Inflammatory macrophage treated with lipopolysaccharide for 1 hour (primary cell): ENCODE measurements around the gene ASB13.
A peak's percentile ranks its signal among the peaks of the same experiment; 100 is the strongest.

Source experiments
- DNase-seq, 2 donors: peaks; one replicate each; pipeline ENCODE4 v3.0.0-alpha.2; 2020 to 2022

Gene ASB13

GRCh38 chr10:5666008-5666840 lies at the start of gene ASB13:
Gene ASB13 (minus strand): TSS chr10:5666595. CDS start chr10:5666551, 44 bp downstream.
- DNase-seq, result peak; percentile 45 to 56

- DNase-seq, result peak; percentile 41 to 52
Measured at GRCh38 chr10:5711642-5712041, 45.2 kb upstream of the ASB13 start.

GRCh38 chr10:5710859-5711258 lies 44.5 kb upstream of the ASB13 start:
- peak in 1 of 2 donors; percentile 45 for DNase-seq

- DNase-seq, result no peak
Measured at GRCh38 chr10:5709865-5710264, 43.5 kb upstream of the ASB13 start.

GRCh38 chr10:5708356-5708755 lies 42.0 kb upstream of the ASB13 start:
- DNase-seq, result no peak

- no peak for DNase-seq
Measured at GRCh38 chr10:5698062-5698461, 31.7 kb upstream of the ASB13 start.

GRCh38 chr10:5697342-5697741 lies 30.9 kb upstream of the ASB13 start:
- DNase-seq, result no peak

GRCh38 chr10:5694573-5694972 lies 28.2 kb upstream of the ASB13 start:
- DNase-seq, result no peak

- DNase-seq, result no peak
Measured at GRCh38 chr10:5692461-5693358, 26.3 kb upstream of the ASB13 start.

- DNase-seq, result no peak
Measured at GRCh38 chr10:5691786-5692185, 25.4 kb upstream of the ASB13 start.

GRCh38 chr10:5688587-5688986 lies 22.2 kb upstream of the ASB13 start:
- DNase-seq, result no peak

- DNase-seq, result no peak
Measured at GRCh38 chr10:5685764-5686240, 19.4 kb upstream of the ASB13 start.

- peak; percentile 65 to 69 for DNase-seq
Measured at GRCh38 chr10:5684971-5685763, 18.8 kb upstream of the ASB13 start.

GRCh38 chr10:5684318-5684970 lies 18.0 kb upstream of the ASB13 start, which contains the start of gene TASOR2:
Gene TASOR2 (plus strand): TSS chr10:5684838. CDS start chr10:5720643, 35,805 bp downstream.
- DNase-seq, result peak; percentile 98 to 99

GRCh38 chr10:5683065-5683464 lies 16.7 kb upstream of the ASB13 start:
- DNase-seq, result no peak

GRCh38 chr10:5681930-5682329 lies 15.5 kb upstream of the ASB13 start:
- DNase-seq, result no peak

- no peak for DNase-seq
Measured at GRCh38 chr10:5679606-5680005, 13.2 kb upstream of the ASB13 start.

GRCh38 chr10:5679037-5679435 lies 12.6 kb upstream of the ASB13 start:
- no peak for DNase-seq

GRCh38 chr10:5678397-5679036 lies 12.1 kb upstream of the ASB13 start:
- DNase-seq, result no peak

GRCh38 chr10:5670662-5671375 lies 4.4 kb upstream of the ASB13 start:
- DNase-seq, result no peak

- DNase-seq, result no peak
Measured at GRCh38 chr10:5669604-5670003, 3.2 kb upstream of the ASB13 start.
